Activated CD4-positive, alpha-beta T cell treated with anti-CD3 and anti-CD28 coated beads for 36 hours (primary cell): ENCODE data around the gene C11orf21. TPM values are rescaled to one million over a fixed set of nuclear protein-coding genes. Genes with fewer than 3 reads are reported as not detected.

Experiments used
- ATAC-seq: fragments of 200-7000 bp; cut with Tn5 transposase; one replicate; pipeline ENCODE4 v1.10.0; 2021; ENCODE audit warnings: mild to moderate bottlenecking, moderate library complexity
- CTCF ChIA-PET: fragments of 350-600 bp; sonication (Branson Sonifier 250); formaldehyde crosslinking; loops from one replicate; lab custom pipeline; 2021; ENCODE audit warnings: antibody characterized with exemption; lab: Charles Lee
- POLR2A ChIA-PET: fragments of 350-600 bp; sonication (Branson Sonifier 250); formaldehyde crosslinking; loops from one replicate; lab custom pipeline; 2021; ENCODE audit warnings: antibody characterized with exemption, inconsistent platforms; lab: Charles Lee
- DNase-seq: peaks from one replicate; pipeline ENCODE4 v3.0.0-alpha.2; 2020
- H3K27ac Mint-ChIP-seq: one replicate; pipeline ENCODE4 v1.8.0; 2021; ENCODE audit warnings: mixed read lengths
- H3K27me3 Mint-ChIP-seq: one replicate; pipeline ENCODE4 v1.8.0; 2021; ENCODE audit warnings: mixed read lengths
- H3K36me3 Mint-ChIP-seq: one replicate; pipeline ENCODE4 v1.8.0; 2021; ENCODE audit warnings: low read depth, mixed read lengths
- H3K4me1 Mint-ChIP-seq: one replicate; pipeline ENCODE4 v1.8.0; 2021; ENCODE audit warnings: mixed read lengths
- H3K4me3 Mint-ChIP-seq: one replicate; pipeline ENCODE4 v1.8.0; 2021; ENCODE audit warnings: mild to moderate bottlenecking, moderate library complexity, mixed read lengths
- H3K9me3 Mint-ChIP-seq: one replicate; pipeline ENCODE4 v1.8.0; 2021; ENCODE audit warnings: low read depth, mixed read lengths
- intact Hi-C, 2 experiments: fragments of 100-400 bp; cut with DNase I in 1 of 2; cut with micrococcal nuclease in 1 of 2; formaldehyde crosslinking; loops; one replicate each; pipeline versions ENCODE4 v1.14.2 to v1.15.1; 2022 to 2024; cut with DNase I, micrococcal nuclease
- total RNA-seq, 2 experiments: library from RNA; stranded (reverse); gene quantifications; one replicate each; pipeline ENCODE4 v1.2.3, GENCODE V29; 2021

Gene C11orf21
- total RNA-seq, 2 experiments from 2014 or later: 6.7 to 8.3 TPM

DNA sequence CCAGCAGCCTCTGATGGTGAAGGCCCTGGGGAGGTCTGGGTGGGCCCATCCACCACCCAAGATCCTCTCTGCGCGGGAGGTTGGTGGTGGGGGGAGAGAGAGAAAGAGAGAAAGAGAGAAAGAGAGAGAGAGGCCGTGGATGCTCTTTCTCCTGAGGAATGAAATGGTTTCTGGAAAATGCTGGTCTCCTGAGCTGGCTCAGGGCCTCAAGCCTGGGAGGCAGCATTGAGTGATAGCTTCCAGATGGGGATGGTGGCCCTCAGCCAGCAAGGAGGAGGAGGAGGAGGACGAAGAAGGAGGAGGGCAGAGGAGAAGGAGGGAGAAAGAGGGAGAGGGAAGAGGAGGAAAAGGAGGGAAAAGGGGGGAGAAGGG lies 4.7 kb upstream of the C11orf21 start:
- Mint-ChIP-seq H3K4me3 (peak overlapping the region; percentile 46), H3K27me3 (no peaks in the 10 kb centered on the region), H3K4me1 (peaks cover 43% of the 10 kb centered on the region), H3K9me3 (no peaks in the 10 kb centered on the region), H3K27ac (peak overlapping the region; percentile 84), H3K36me3 (no peaks in the 10 kb centered on the region)
- DNase-seq: no peak
- POLR2A ChIA-PET: no interaction called here
- CTCF ChIA-PET: interaction anchor here (0.7 to 6.7 kb wide), 9 partner anchors 60 to 676 kb away, joined by 3 to 102 read pairs (median 3); no protein-coding TSS in a partner anchor
- no peak for ATAC-seq
- intact Hi-C loops: no loop called here

DNA sequence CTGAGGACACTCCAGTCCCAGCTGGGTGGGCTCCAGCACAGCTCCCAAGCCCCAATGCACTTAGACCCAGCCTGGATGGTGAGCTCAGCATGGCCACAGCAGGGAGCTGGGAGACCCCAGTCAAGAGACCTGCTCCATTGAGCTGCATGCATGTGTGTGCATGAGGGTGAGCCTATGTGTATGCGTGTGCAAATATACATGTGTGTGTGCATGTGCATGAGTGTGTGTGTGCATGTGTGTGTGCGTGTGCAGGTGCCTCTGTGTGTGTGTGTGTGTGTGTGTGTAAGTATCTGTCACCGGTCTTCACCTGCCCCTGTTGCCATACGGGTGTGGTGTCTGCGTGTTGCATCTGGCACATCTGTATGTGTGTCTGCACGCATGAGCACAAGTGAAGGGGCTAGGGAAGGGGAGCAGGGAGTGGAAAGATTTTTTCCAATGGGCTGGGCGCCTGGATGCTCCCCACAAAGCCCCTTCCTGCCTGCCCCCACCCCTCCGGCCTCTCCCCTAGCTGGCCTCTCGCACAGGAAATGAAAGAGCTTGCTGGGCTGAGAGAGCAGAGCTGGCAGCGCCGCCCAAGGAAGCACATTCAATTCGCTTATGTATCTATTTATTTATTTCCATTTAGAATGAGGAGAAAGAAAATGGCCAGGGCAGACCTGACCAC lies 4.2 kb upstream of the C11orf21 start:
- DNase-seq (peak; percentile 46), ATAC-seq (no peak)
- ChIA-PET POLR2A (no interaction called here), CTCF (interaction anchor here (0.6 to 6.7 kb wide), 12 partner anchors 8 to 677 kb away, joined by 3 to 102 read pairs (median 3); no protein-coding TSS in a partner anchor)
- Mint-ChIP-seq H3K27me3 (no peaks in the 10 kb centered on the region), H3K9me3 (no peaks in the 10 kb centered on the region), H3K4me1 (peaks cover 45% of the 10 kb centered on the region), H3K36me3 (no peaks in the 10 kb centered on the region), H3K4me3 (peak overlapping the region; percentile 46), H3K27ac (peak overlapping the region; percentile 84)
- intact Hi-C loops: loop anchor here (1.0 kb wide), 1 partner anchor 114 kb away; no protein-coding TSS in a partner anchor

DNA sequence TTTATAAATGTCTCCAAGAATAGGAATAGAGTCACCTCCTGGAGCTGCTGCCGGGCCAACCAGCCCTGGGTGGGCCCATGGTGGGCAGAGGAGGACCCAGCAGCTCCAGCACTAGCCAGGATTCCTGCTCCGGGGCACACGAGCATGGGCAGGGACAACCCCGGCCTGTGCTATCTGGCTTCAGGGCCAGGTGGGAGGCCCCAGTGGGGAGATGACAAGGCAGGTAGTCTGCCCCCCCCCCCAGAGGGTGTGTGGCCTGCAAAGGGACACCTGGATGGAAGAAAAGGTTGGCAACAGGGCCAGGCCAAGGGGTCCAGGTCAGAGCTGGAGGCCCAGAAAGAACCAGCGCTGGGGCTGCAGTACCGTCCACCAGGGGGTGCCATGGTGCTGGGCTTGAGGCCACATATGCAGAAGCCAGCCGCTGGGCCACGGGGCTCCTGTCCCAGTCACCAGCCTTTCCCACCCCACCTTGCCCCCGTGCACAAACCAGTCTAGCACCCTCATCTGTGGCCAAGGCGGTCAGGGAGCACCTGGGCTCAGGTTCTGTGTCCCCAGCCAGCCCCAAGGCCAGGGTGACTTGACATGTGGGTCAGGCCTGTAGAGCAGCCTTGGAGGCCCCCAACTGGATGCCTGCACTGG lies 3.5 kb upstream of the C11orf21 start:
- H3K36me3 Mint-ChIP-seq: no peaks in the 10 kb centered on the region
- no peak overlapping the region for H3K27ac Mint-ChIP-seq
- H3K4me1 Mint-ChIP-seq: peaks cover 50% of the 10 kb centered on the region
- intact Hi-C loops: loop anchor here (1.0 kb wide), 1 partner anchor 115 kb away; no protein-coding TSS in a partner anchor
- ATAC-seq (peak; percentile 23), DNase-seq (peak; percentile 86)
- H3K9me3 Mint-ChIP-seq: no peaks in the 10 kb centered on the region
- ChIA-PET CTCF (interaction anchor here (0.5 to 6.7 kb wide), 22 partner anchors 9 to 806 kb away, joined by 3 to 102 read pairs (median 4); partner anchors contain the start of gene TSSC4), POLR2A (interaction anchor here (1.0 kb wide), 1 partner anchor 107 kb away, joined by 3 read pairs; no protein-coding TSS in a partner anchor)
- H3K27me3 Mint-ChIP-seq: no peaks in the 10 kb centered on the region
- no peak overlapping the region for H3K4me3 Mint-ChIP-seq

DNA sequence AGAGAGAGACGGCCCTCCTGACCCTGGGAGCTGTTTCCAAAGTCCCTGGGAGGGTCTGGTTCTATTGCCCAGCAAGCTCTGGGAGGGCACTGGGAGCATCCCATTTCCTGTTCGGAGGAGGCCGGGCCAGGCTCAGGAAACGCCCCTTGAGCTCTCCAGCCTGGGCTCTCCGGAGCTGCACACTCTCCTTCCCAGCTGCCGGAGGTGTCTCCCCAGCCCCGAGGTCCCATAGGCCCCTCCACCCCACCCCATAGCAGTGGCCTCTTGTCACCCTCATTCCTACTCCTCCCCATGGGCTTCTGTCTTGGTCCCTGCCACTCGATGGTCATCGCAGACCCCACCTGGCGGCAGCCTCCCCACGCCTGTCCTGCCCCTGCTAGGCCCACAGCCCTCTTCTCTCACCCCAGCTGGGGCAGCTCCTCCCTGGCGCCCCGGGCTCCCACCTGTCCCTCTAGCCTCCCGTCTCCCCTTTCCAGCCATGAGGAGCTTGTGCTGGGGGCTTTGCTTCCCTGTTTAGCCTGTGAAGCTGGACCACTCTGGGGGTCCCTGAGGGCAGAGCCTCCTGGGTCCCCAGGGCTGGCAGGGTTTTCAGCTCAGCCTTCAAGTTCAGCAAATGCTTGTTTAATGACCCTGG lies 2.9 kb upstream of the C11orf21 start:
- DNase-seq (no peak), ATAC-seq (no peak)
- ChIA-PET CTCF (interaction anchor here (0.5 to 6.7 kb wide), 22 partner anchors 9 to 806 kb away, joined by 3 to 102 read pairs (median 4); partner anchors contain the start of gene TSSC4), POLR2A (interaction anchor here (1.0 kb wide), 1 partner anchor 106 kb away, joined by 3 read pairs; no protein-coding TSS in a partner anchor)
- no peaks in the 10 kb centered on the region for H3K27me3 Mint-ChIP-seq
- no peaks in the 10 kb centered on the region for H3K9me3 Mint-ChIP-seq
- no peak overlapping the region for H3K27ac Mint-ChIP-seq
- intact Hi-C loops: loop anchor here (1.0 kb wide), 1 partner anchor 116 kb away; no protein-coding TSS in a partner anchor
- no peak overlapping the region for H3K4me3 Mint-ChIP-seq
- no peaks in the 10 kb centered on the region for H3K36me3 Mint-ChIP-seq
- peaks cover 51% of the 10 kb centered on the region for H3K4me1 Mint-ChIP-seq

DNA sequence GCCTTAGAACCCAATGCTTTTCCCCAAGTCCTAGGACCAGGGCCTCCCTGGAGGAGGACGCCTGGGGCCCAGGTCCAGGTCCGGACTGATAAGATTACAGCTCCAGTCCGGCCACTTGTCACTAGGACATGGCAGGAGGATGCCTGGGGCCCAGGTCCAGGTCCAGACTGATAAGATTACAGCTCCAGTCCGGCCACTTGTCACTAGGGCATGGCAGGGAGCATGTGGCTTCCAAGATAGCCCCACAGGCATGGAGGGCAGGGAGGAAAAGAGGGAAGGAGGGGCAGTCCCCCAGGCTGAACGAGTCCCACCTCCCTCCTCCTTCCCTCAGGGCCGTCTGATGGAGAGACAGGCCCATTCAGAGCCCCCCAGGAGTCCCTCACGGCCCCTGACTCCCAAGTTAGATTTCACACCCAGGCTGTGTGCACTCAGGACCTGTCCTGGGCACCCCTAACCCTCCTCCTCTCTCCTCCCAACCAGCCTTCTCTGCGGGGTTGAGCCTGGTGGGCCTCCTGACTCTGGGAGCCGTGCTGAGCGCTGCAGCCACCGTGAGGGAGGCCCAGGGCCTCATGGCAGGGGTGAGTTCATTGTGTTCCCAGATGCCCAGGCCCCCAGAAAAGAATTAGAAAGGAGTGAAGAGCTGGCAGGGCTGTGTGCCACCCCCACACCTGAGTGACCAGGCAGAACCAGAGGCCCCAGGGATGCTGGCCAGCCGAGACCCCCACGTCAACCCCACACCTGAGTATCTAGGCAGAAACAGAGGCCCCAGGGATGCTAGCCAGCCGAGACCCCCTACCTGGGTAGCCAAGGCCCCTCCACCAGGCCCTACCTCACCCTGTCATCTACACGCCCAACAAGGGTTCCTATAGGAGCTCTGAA lies 2.1 kb upstream of the C11orf21 start:
- H3K9me3 Mint-ChIP-seq: no peaks in the 10 kb centered on the region
- intact Hi-C loops: loop anchor here in 1 of 2 experiments (2.0 kb wide), 1 partner anchor 117 kb away; no protein-coding TSS in a partner anchor
- ChIA-PET POLR2A (no interaction called here), CTCF (interaction anchor here (0.6 to 6.7 kb wide), 13 partner anchors 10 to 152 kb away, joined by 3 to 102 read pairs (median 4); partner anchors contain the start of gene TSSC4)
- no peak for DNase-seq
- H3K27ac Mint-ChIP-seq: peak overlapping the region; percentile 25
- peaks cover 55% of the 10 kb centered on the region for H3K4me1 Mint-ChIP-seq
- ATAC-seq: no peak
- H3K27me3 Mint-ChIP-seq: no peaks in the 10 kb centered on the region
- H3K36me3 Mint-ChIP-seq: no peaks in the 10 kb centered on the region
- H3K4me3 Mint-ChIP-seq: peak overlapping the region; percentile 81

DNA sequence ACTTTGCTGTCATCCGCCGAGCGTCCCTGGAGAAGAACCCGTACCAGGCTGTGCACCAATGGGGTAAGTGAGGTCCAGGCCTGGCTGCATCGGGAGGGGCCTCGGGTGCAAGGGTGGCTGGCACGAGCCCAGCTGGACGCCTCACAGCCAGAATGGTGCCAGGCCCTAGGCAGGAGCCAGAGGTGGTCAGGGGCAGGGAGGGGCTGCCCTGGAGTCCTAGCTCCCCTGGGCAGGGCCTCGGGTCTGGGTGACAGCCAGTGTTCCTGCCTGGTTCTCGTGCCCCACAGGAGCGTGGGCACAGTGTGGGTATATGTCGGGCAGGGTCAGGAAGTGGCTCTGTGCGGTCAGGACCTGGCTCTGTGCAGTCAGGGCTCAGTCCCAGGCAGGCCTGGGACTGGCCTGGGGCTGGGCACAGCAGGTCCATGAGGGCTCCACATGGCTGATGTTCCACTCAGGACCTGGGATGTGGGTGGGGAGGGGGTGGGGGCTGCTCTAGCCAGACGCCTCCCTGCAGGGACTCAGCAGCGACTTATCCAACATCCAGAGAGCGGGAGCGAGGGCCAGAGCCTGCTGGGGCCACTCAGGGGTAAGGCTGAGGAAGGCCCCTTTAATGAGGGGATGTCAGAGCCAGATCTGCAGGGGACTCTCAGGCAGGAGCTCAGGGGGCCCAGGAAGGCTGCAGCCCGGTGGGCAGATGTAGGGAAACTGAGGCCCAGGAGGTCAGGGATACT lies 1.3 kb upstream of the C11orf21 start:
- H3K4me1 Mint-ChIP-seq: peaks cover 55% of the 10 kb centered on the region
- CTCF ChIA-PET: interaction anchor here (0.6 to 6.7 kb wide), 4 partner anchors 85 to 117 kb away, joined by 4 to 102 read pairs (median 4); no protein-coding TSS in a partner anchor
- DNase-seq: no peak

DNA sequence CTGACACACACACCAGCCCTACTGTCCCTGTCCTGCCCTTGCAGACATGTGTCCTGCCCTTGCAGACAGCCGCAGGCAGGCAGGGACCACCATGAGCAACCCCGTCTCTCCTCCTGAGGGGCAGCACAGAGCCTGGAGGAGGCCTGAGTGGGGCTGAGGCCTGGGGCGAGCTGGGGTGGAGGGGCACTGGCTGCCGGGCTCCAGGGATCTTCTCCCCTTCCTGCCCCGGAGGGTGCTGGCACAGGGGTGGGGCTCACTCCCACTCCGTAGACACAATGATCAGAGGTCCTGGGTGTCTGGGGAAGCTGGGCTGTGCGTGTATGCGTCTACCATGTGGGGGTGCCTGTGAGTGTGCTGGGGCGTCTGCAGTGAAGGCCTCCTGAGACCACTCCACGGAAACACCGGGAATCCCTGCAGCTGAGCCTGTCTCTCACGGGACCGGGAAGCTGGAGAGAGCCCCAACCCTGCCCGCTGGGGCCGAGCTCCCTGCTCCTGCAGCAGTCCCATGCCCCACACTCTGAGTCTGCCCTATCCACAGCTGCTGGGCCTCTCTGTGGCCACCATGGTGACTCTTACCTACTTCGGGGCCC lies 683 bp upstream of the C11orf21 start:
- intact Hi-C loops: loop anchor here in 1 of 2 experiments (1.0 to 2.0 kb wide), 3 partner anchors 33 to 116 kb away; no protein-coding TSS in a partner anchor
- Mint-ChIP-seq H3K27ac (peak overlapping the region; percentile 83), H3K27me3 (no peaks in the 10 kb centered on the region), H3K9me3 (no peaks in the 10 kb centered on the region), H3K4me3 (peak overlapping the region; percentile 81), H3K4me1 (peaks cover 52% of the 10 kb centered on the region), H3K36me3 (no peaks in the 10 kb centered on the region)
- peak; percentile 55 for DNase-seq
- peak; percentile 31 for ATAC-seq
- ChIA-PET CTCF (interaction anchor here (0.6 to 6.7 kb wide), 4 partner anchors 84 to 117 kb away, joined by 3 to 102 read pairs (median 4); no protein-coding TSS in a partner anchor), POLR2A (interaction anchor here (0.6 to 1.0 kb wide), 2 partner anchors 74 to 75 kb away, joined by 3 read pairs; no protein-coding TSS in a partner anchor)

More for the DNA sequence above, 1.3 kb upstream of the C11orf21 start:
- H3K9me3 Mint-ChIP-seq: no peaks in the 10 kb centered on the region
- H3K4me3 Mint-ChIP-seq: peak overlapping the region; percentile 81
- intact Hi-C loops: loop anchor here in 1 of 2 experiments (1.0 to 2.0 kb wide), 3 partner anchors 34 to 116 kb away; no protein-coding TSS in a partner anchor
- H3K27ac Mint-ChIP-seq: peak overlapping the region; percentile 83
- no peaks in the 10 kb centered on the region for H3K36me3 Mint-ChIP-seq
- POLR2A ChIA-PET: interaction anchor here (0.6 kb wide), 1 partner anchor 75 kb away, joined by 3 read pairs; no protein-coding TSS in a partner anchor
- no peaks in the 10 kb centered on the region for H3K27me3 Mint-ChIP-seq
- ATAC-seq: peak; percentile 8

DNA sequence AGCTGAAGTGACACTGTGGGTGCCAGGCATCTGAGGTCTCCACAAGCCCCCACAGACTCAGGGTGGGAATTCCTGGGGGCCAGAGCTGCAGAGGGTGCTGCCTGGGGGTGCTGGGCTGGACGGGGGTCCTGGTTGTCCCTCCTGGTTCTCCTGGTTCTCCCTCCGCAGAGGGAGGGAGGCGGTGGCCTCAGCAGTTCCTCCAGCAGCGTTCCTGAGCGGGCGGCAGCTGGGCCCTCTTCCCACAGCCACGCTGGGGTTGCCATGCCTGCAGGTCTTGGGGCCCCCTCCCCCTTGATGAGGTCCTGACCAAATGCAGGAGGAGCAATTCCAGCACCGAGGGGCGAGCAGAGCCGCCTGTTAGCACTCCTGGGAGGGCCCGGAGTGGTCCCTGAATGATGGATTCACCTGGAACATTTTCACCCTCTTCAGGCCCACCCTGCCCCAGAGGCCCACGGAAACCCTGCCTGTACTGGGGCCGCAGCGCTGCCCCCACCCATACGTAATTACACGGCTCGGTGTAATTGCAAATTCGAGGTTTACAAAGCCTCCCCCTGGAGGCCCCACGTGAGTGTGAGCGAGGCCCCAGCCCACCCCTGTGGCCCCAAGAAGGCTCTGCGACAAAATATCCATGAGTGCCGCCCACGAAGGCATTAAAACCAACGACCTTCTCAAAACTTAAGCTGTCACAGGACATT lies 635 bp downstream of the C11orf21 start:
- intact Hi-C loops: loop anchor here in 1 of 2 experiments (1.0 kb wide), 1 partner anchor 99 kb away; the partner anchor contains the start of gene TSSC4
- no peak for ATAC-seq
- ChIA-PET CTCF (interaction anchor here (0.5 to 6.7 kb wide), 3 partner anchors 57 to 118 kb away, joined by 3 to 102 read pairs (median 3); no protein-coding TSS in a partner anchor), POLR2A (interaction anchor here (1.0 kb wide), 1 partner anchor 76 kb away, joined by 3 read pairs; no protein-coding TSS in a partner anchor)
- peak; percentile 41 for DNase-seq
- Mint-ChIP-seq H3K27ac (peak overlapping the region; percentile 87), H3K4me1 (peaks cover 45% of the 10 kb centered on the region), H3K4me3 (peak overlapping the region; percentile 81), H3K9me3 (no peaks in the 10 kb centered on the region), H3K36me3 (no peaks in the 10 kb centered on the region), H3K27me3 (no peaks in the 10 kb centered on the region)
